HepG2 (cell line): Measurements from ENCODE around the gene CSNK2B. TPM values are rescaled to one million over a fixed set of nuclear protein-coding genes. Genes with fewer than 3 reads are reported as not detected.
A peak's percentile ranks its signal among the peaks of the same experiment; 100 is the strongest.

Source experiments
- ATAC-seq: fragments of 200-7000 bp; cut with Tn5 transposase; 3 replicates; pipeline ENCODE4 v1.9.1; 2020; ENCODE audit warnings: mild to moderate bottlenecking, moderate library complexity
- BruUV-seq: library from RNA; stranded (reverse); fragments of 400-500 nt; replicated peaks from 2 replicates; lab custom pipeline; 2021; lab: Mats Ljungman, UMichigan
- CTCF ChIA-PET: fragments of 300-600 bp; formaldehyde crosslinking; extraction: SDS; loops from one replicate; lab custom pipeline; 2021; ENCODE audit warnings: low total read pairs, inconsistent platforms, low intra/inter-chr PET ratio; lab: Yijun Ruan, JAX
- POLR2A ChIA-PET: fragments of 350-600 bp; sonication (Branson Sonifier 250); formaldehyde crosslinking; loops from one replicate; lab custom pipeline; 2020; ENCODE audit warnings: antibody characterized with exemption, inconsistent platforms; lab: Yijun Ruan, JAX
- DNase-seq: peaks from one replicate; pipeline ENCODE4 v3.0.0-alpha.2; 2015; ENCODE audit warnings: low spot score
- FAIRE-seq: peaks from 3 replicates; lab custom pipeline; 2011; peaks lifted over from hg19 to GRCh38; lab: Jason Lieb, UNC
- H2AFZ ChIP-seq: one replicate; pipeline ENCODE4 v1.6.1; 2011; ENCODE audit warnings: low read length, inconsistent platforms
- H3K27ac ChIP-seq: fragments of 300-600 bp; 3 replicates; pipeline ENCODE4 v1.8.0; 2011; ENCODE audit warnings: mixed run types, mild to moderate bottlenecking, mixed read lengths, low read length, inconsistent platforms; ENCODE audit not compliant: insufficient read depth; ENCODE audit errors: extremely low read length
- H3K27me3 ChIP-seq, 2 experiments: fragments of 200-600 bp in 1 of 2; 2 replicates in 1 of 2; 3 replicates in 1 of 2; pipeline versions ENCODE4 v1.6.0 to v1.8.0; 2011; ENCODE audit warnings: low read length in 2 of 2, mild to moderate bottlenecking in 2 of 2, moderate library complexity in 2 of 2, inconsistent platforms in 1 of 2; ENCODE audit not compliant: insufficient read depth in 2 of 2, control insufficient read depth in 1 of 2
- H3K36me3 ChIP-seq, 2 experiments: fragments of 200-600 bp in 1 of 2; replicated peaks in 1 of 2; 2 replicates in 1 of 2; 3 replicates in 1 of 2; pipeline versions ENCODE4 v1.5.1 to v1.8.0; 2011; ENCODE audit warnings: low read length in 2 of 2, inconsistent platforms in 1 of 2; ENCODE audit not compliant: insufficient read depth in 2 of 2, control insufficient read depth in 1 of 2
- H3K4me1 ChIP-seq: 2 replicates; pipeline ENCODE4 v1.5.1; 2012; ENCODE audit warnings: low read length, inconsistent platforms; ENCODE audit not compliant: insufficient read depth
- H3K4me2 ChIP-seq: 2 replicates; pipeline ENCODE4 v1.6.0; 2011; ENCODE audit warnings: low read depth, low read length, inconsistent platforms
- H3K4me3 ChIP-seq, 3 experiments: fragments of 200-600 bp in 1 of 3; sonication (generic), shearing (Covaris generic) in 1 of 3; replicated peaks in 1 of 3; 2 replicates each; pipeline ENCODE4 v1.5.1; 2011 to 2016; ENCODE audit warnings: low read length in 3 of 3, inconsistent platforms in 2 of 3, low read depth in 2 of 3, mild to moderate bottlenecking in 2 of 3, control low read depth in 1 of 3, mixed read lengths in 1 of 3; ENCODE audit not compliant: insufficient read depth in 1 of 3
- H3K79me2 ChIP-seq: one replicate; pipeline ENCODE4 v1.6.1; 2011; ENCODE audit warnings: low read length, inconsistent platforms; ENCODE audit not compliant: insufficient read depth
- H3K9ac ChIP-seq: 2 replicates; pipeline ENCODE4 v1.6.0; 2011; ENCODE audit warnings: mild to moderate bottlenecking, low read depth, low read length, inconsistent platforms; ENCODE audit not compliant: insufficient read depth
- H3K9me3 ChIP-seq: 2 replicates; pipeline ENCODE4 v1.5.1; 2012; ENCODE audit warnings: mild to moderate bottlenecking, low read length
- H4K20me1 ChIP-seq: 2 replicates; pipeline ENCODE4 v1.6.0; 2011; ENCODE audit warnings: inconsistent platforms, mild to moderate bottlenecking, low read length, moderate library complexity; ENCODE audit not compliant: insufficient read depth
- AGO2 ChIP-seq: fragments of 200-400 bp; formaldehyde crosslinking; optimal IDR thresholded peaks from 2 replicates; pipeline ENCODE3; 2017; ENCODE audit warnings: mild to moderate bottlenecking, low read depth, low read length, moderate library complexity
- ARNT ChIP-seq: fragments of 450-650 bp; IDR thresholded peaks from 2 replicates; pipeline ENCODE4 v1.6.1; 2017
- DMAP1 ChIP-seq: IDR thresholded peaks from 2 replicates; pipeline ENCODE4 v1.6.1; 2016
- HINFP ChIP-seq: sonication (generic); formaldehyde crosslinking; IDR thresholded peaks from 2 replicates; pipeline ENCODE4 v1.4.0; 2020; ENCODE audit warnings: low read depth, mild to moderate bottlenecking, missing genetic modification reagents
- HNRNPL ChIP-seq: fragments of 200-400 bp; formaldehyde crosslinking; IDR thresholded peaks from 2 replicates; pipeline ENCODE4 v1.6.1; 2017; ENCODE audit warnings: mild to moderate bottlenecking, low read depth, low read length
- NFIB ChIP-seq: sonication (generic); formaldehyde crosslinking; IDR thresholded peaks from 2 replicates; pipeline ENCODE4 v1.9.0; 2021; ENCODE audit warnings: missing genetic modification reagents, mild to moderate bottlenecking, borderline replicate concordance
- NPAS2 ChIP-seq: sonication (generic); formaldehyde crosslinking; IDR thresholded peaks from 2 replicates; pipeline ENCODE4 v1.8.0; 2022; ENCODE audit warnings: mild to moderate bottlenecking, missing genetic modification reagents, borderline replicate concordance
- RBFOX2 ChIP-seq: fragments of 200-400 bp; formaldehyde crosslinking; IDR thresholded peaks from 2 replicates; pipeline ENCODE4 v1.6.1; 2017; ENCODE audit warnings: low read depth, mild to moderate bottlenecking, low read length
- RXRA ChIP-seq: sonication (generic); formaldehyde crosslinking; IDR thresholded peaks from 2 replicates; pipeline ENCODE4 v1.5.1; 2020; ENCODE audit warnings: missing genetic modification reagents
- ZNF207 ChIP-seq: fragments of 450-650 bp; IDR thresholded peaks from 2 replicates; pipeline ENCODE4 v1.6.1; 2016; ENCODE audit warnings: antibody characterized with exemption, borderline replicate concordance
- ZNF225 ChIP-seq: sonication (generic); formaldehyde crosslinking; IDR thresholded peaks from 2 replicates; pipeline ENCODE4 v1.4.0; 2020; ENCODE audit warnings: mild to moderate bottlenecking, missing genetic modification reagents
- ZNF282 ChIP-seq: fragments of 450-650 bp; IDR thresholded peaks from 2 replicates; pipeline ENCODE4 v1.6.1; 2018; ENCODE audit not compliant: partially characterized antibody
- ZNF331 ChIP-seq: sonication (generic); formaldehyde crosslinking; IDR thresholded peaks from 2 replicates; pipeline ENCODE4 v1.4.0; 2020; ENCODE audit warnings: missing genetic modification reagents
- ZNF790 ChIP-seq: sonication (generic); formaldehyde crosslinking; IDR thresholded peaks from 2 replicates; pipeline ENCODE4 v1.8.0; 2022; ENCODE audit warnings: missing genetic modification reagents, mild to moderate bottlenecking, borderline replicate concordance
- ZUFSP ChIP-seq: sonication (generic); formaldehyde crosslinking; IDR thresholded peaks from 2 replicates; pipeline ENCODE4 v1.9.0; 2021; ENCODE audit warnings: missing genetic modification reagents, mild to moderate bottlenecking, borderline replicate concordance
- WGBS: methylation state at CpG from one replicate; pipeline ENCODE4 v1.1.6; 2017; ENCODE audit warnings: low lambda C conversion rate; 5-methylcytosine and 5-hydroxymethylcytosine counted together
- in situ Hi-C: cut with HindIII; loops from 2 replicates; pipeline ENCODE4 v1.10.0; 2017; ENCODE audit warnings: low pct_unique_long_range_greater_than_20kb; ENCODE audit not compliant: extremely low pct_ligation_motif_present
- intact Hi-C: fragments of 100-400 bp; cut with micrococcal nuclease; formaldehyde crosslinking; loops from one replicate; pipeline ENCODE4 v1.10.0; 2022; ENCODE audit not compliant: unreplicated experiment
- polyA plus RNA-seq, 8 experiments: library from polyadenylated mRNA; depleted of rRNA in 3 of 8; stranded (reverse) in 7 of 8; unstranded in 1 of 8; fragments of >200 nt; fragmentation: Illumina TruSeq in 4 of 8; extraction: Trizol in 4 of 8; gene quantifications; 2 replicates each; pipeline versions ENCODE4 v1.2.1 to v1.2.3, GENCODE V29; 2011 to 2016; ENCODE audit warnings: low read depth in 4 of 8, missing spikeins in 1 of 8, mixed read lengths in 1 of 8; ENCODE audit not compliant: insufficient read depth in 1 of 8
- total RNA-seq, 5 experiments: library from RNA; depleted of rRNA; stranded (reverse); fragments of >200 nt; fragmentation: Illumina TruSeq; extraction: Trizol; gene quantifications; 2 replicates each; pipeline ENCODE4 v1.2.3, GENCODE V29; 2016; ENCODE audit warnings: low read depth in 1 of 5
- TF ChIP-seq, protein P1 (sequence below): sonication (generic); formaldehyde crosslinking; IDR thresholded peaks from 2 replicates; pipeline ENCODE4 v1.4.0; 2020; ENCODE audit warnings: missing genetic modification reagents
- TF ChIP-seq, protein P2 (sequence below): sonication (generic); formaldehyde crosslinking; IDR thresholded peaks from 2 replicates; pipeline ENCODE4 v1.4.0; 2020; ENCODE audit warnings: mild to moderate bottlenecking, missing genetic modification reagents

The CSNK2B gene
- total and polyA plus RNA-seq, 2 of the 13 experiments (the other 11 are each of a cell fraction or from before 2014, with no cell fraction given): 111 to 296 TPM

DNA sequence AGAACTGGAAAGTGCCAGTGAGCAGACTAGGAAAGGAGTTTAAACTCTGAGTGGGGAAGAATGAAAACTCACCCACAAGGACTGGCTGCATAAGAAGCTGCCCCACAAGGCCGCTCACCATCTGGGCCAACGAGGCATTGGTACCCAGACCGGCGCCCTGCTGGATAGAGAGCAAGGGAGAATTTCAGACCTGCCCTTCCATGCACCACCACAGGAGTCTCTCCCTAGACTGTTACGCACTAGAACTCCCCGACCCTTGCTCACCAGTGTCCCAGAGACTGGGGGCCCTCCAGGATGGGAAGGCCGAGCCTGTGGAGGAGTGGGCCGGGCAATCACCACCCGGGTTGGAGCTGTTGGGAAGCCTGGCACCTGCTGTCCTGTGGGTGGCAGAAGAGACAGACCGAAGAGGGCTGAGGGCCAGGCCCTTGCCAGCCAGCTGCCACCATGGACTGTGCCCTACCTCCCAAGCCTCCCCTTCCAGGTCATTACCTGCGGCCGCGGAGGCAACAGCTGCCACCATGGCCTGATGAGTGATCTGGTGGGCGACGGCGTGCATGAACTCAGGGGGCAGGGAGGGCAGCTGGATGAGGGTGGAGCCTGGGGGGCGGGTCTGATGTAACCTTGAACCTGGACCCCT lies 21.9 kb upstream of the CSNK2B start:
- ATAC-seq (peak; percentile 58), DNase-seq (no peak), FAIRE-seq (no peak)
- Histone ChIP-seq H3K4me1 (peaks cover 28% of the 10 kb centered on the region), H3K9ac (no peak overlapping the region), H3K4me2 (peak overlapping the region; percentile 18; the same call in 1 of the 2 replicates), H3K79me2 (peaks cover 10% of the 10 kb centered on the region), H3K4me3 (no peak overlapping the region; a peak in 1 of 6 replicates), H3K36me3 (peaks cover 72 to 92% of the 10 kb centered on the region in 2 experiments), H2AFZ (no peak overlapping the region), H3K27me3 (no peaks in the 10 kb centered on the region), H4K20me1 (no peaks in the 10 kb centered on the region), H3K27ac (peak overlapping the region; percentile 5), H3K9me3 (no peaks in the 10 kb centered on the region)
- CTCF ChIA-PET: no interaction called here
- in situ Hi-C loops (no loop called here), intact Hi-C loops (no loop called here)
- WGBS: 92% methylated on average over 9 of the region's 17 CpGs
- POLR2A ChIA-PET: interaction anchor here (0.8 to 3.6 kb wide), 8 partner anchors 9 to 186 kb away, joined by 3 to 104 read pairs (median 7); partner anchors contain the start of genes APOM, BAG6, C6orf47 and CSNK2B
- no TSS peak for BruUV-seq
- TF ChIP-seq ZNF331 (CRISPR knock-in tag) (no peak), HINFP (CRISPR knock-in tag) (no peak), ARNT (no peak), ZNF790 (CRISPR knock-in tag) (peak; percentile 49; the same call in 1 of the 2 replicates), RBFOX2 (peak; percentile 67; the same call in 1 of the 2 replicates), ZUFSP (CRISPR knock-in tag) (no peak), DMAP1 (CRISPR knock-in tag) (no peak), ZNF282 (no peak), RXRA (CRISPR knock-in tag) (peak; percentile 17; the same call in 1 of the 2 replicates), NPAS2 (CRISPR knock-in tag) (no peak), HNRNPL (peak; percentile 79; the same call in 1 of the 2 replicates), ZNF225 (0 out of 2 replicates have a peak, but pooled peaks have one; percentile 35), NFIB (CRISPR knock-in tag) (0 out of 2 replicates have a peak, but pooled peaks have one; percentile 87), ZNF207 (no peak), AGO2 (peak; percentile 70)
- TF ChIP-seq, protein P1, sequence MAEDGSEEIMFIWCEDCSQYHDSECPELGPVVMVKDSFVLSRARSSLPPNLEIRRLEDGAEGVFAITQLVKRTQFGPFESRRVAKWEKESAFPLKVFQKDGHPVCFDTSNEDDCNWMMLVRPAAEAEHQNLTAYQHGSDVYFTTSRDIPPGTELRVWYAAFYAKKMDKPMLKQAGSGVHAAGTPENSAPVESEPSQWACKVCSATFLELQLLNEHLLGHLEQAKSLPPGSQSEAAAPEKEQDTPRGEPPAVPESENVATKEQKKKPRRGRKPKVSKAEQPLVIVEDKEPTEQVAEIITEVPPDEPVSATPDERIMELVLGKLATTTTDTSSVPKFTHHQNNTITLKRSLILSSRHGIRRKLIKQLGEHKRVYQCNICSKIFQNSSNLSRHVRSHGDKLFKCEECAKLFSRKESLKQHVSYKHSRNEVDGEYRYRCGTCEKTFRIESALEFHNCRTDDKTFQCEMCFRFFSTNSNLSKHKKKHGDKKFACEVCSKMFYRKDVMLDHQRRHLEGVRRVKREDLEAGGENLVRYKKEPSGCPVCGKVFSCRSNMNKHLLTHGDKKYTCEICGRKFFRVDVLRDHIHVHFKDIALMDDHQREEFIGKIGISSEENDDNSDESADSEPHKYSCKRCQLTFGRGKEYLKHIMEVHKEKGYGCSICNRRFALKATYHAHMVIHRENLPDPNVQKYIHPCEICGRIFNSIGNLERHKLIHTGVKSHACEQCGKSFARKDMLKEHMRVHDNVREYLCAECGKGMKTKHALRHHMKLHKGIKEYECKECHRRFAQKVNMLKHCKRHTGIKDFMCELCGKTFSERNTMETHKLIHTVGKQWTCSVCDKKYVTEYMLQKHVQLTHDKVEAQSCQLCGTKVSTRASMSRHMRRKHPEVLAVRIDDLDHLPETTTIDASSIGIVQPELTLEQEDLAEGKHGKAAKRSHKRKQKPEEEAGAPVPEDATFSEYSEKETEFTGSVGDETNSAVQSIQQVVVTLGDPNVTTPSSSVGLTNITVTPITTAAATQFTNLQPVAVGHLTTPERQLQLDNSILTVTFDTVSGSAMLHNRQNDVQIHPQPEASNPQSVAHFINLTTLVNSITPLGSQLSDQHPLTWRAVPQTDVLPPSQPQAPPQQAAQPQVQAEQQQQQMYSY (CRISPR knock-in tag): no peak
- TF ChIP-seq, protein P2, sequence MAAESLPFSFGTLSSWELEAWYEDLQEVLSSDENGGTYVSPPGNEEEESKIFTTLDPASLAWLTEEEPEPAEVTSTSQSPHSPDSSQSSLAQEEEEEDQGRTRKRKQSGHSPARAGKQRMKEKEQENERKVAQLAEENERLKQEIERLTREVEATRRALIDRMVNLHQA (CRISPR knock-in tag): no peak
